IMR-90 (cell line): ENCODE measurements around the gene ABHD2. TPM values are rescaled to one million over a fixed set of nuclear protein-coding genes. Genes with fewer than 3 reads are reported as not detected.
A peak's percentile ranks its signal among the peaks of the same experiment; 100 is the strongest.

Experiments used
- ATAC-seq: fragments of 200-7000 bp; cut with Tn5 transposase; 2 replicates; pipeline ENCODE4 v1.9.1; 2020; ENCODE audit warnings: low read depth, mild to moderate bottlenecking, moderate library complexity
- BruUV-seq: library from RNA; stranded (reverse); fragments of 400-500 nt; replicated peaks from 2 replicates; lab custom pipeline; 2021; lab: Mats Ljungman, UMichigan
- CTCF ChIA-PET: fragments of 300-600 bp; formaldehyde crosslinking; extraction: SDS; loops from one replicate; lab custom pipeline; 2021; ENCODE audit warnings: antibody characterized with exemption; lab: Yijun Ruan, JAX
- POLR2A ChIA-PET: fragments of 300-600 bp; sonication (Branson Sonifier 250); formaldehyde crosslinking; loops from one replicate; lab custom pipeline; 2022; ENCODE audit warnings: antibody characterized with exemption; ENCODE audit not compliant: unreplicated experiment; lab: Charles Lee
- DNase-seq: peaks from one replicate; pipeline ENCODE4 v3.0.0; 2013
- H2AFZ ChIP-seq: replicated peaks from 2 replicates; pipeline ENCODE3; 2013; ENCODE audit warnings: low read length, mild to moderate bottlenecking; ENCODE audit not compliant: poor library complexity
- H2AK5ac ChIP-seq: 2 replicates; pipeline ENCODE4 v1.6.1; 2013; ENCODE audit warnings: low read depth, low read length, inconsistent platforms
- H2AK9ac ChIP-seq: replicated peaks from 2 replicates; pipeline ENCODE3; 2013; ENCODE audit warnings: mild to moderate bottlenecking, low read depth, low read length, moderate library complexity; ENCODE audit not compliant: poor library complexity
- H2BK120ac ChIP-seq: 2 replicates; pipeline ENCODE4 v1.6.1; 2013; ENCODE audit warnings: low read depth, low read length, inconsistent platforms
- H2BK15ac ChIP-seq: 3 replicates; pipeline ENCODE4 v1.6.1; 2013; ENCODE audit warnings: low read depth, low read length, inconsistent platforms
- H2BK20ac ChIP-seq: 2 replicates; pipeline ENCODE4 v1.6.1; 2013; ENCODE audit warnings: low read depth, mild to moderate bottlenecking, inconsistent platforms, low read length, moderate library complexity
- H2BK5ac ChIP-seq: 2 replicates; pipeline ENCODE4 v1.6.1; 2013; ENCODE audit warnings: mild to moderate bottlenecking, low read depth, low read length, inconsistent platforms; ENCODE audit not compliant: poor library complexity, severe bottlenecking
- H3K14ac ChIP-seq: replicated peaks from 2 replicates; pipeline ENCODE4 v1.6.1; 2013; ENCODE audit warnings: low read depth, low read length, inconsistent platforms
- H3K18ac ChIP-seq: 2 replicates; pipeline ENCODE4 v1.6.1; 2013; ENCODE audit warnings: low read depth, low read length, control low read depth
- H3K23ac ChIP-seq: 2 replicates; pipeline ENCODE4 v1.6.1; 2013; ENCODE audit warnings: low read depth, low read length, inconsistent platforms
- H3K27ac ChIP-seq: 2 replicates; pipeline ENCODE4 v1.5.1; 2013; ENCODE audit warnings: mild to moderate bottlenecking, control low read depth, low read length; ENCODE audit not compliant: insufficient read depth
- H3K27me3 ChIP-seq: 2 replicates; pipeline ENCODE4 v1.6.1; 2013; ENCODE audit warnings: low read length; ENCODE audit not compliant: control insufficient read depth, insufficient read depth
- H3K36me3 ChIP-seq: 2 replicates; pipeline ENCODE4 v1.6.1; 2013; ENCODE audit warnings: low read length, mixed read lengths; ENCODE audit not compliant: control insufficient read depth, insufficient read depth
- H3K4ac ChIP-seq: 2 replicates; pipeline ENCODE4 v1.6.1; 2013; ENCODE audit warnings: low read depth, low read length, inconsistent platforms
- H3K4me1 ChIP-seq: 2 replicates; pipeline ENCODE4 v1.6.1; 2013; ENCODE audit warnings: low read length, mixed read lengths; ENCODE audit not compliant: control insufficient read depth, insufficient read depth
- H3K4me2 ChIP-seq: 2 replicates; pipeline ENCODE4 v1.6.1; 2013; ENCODE audit warnings: low read depth, mild to moderate bottlenecking, control low read depth, low read length, moderate library complexity
- H3K4me3 ChIP-seq: 2 replicates; pipeline ENCODE4 v1.5.1; 2013; ENCODE audit warnings: low read depth, mild to moderate bottlenecking, control low read depth, low read length, moderate library complexity; ENCODE audit not compliant: insufficient read depth
- H3K56ac ChIP-seq: 2 replicates; pipeline ENCODE4 v1.6.1; 2013; ENCODE audit warnings: low read length, inconsistent platforms; ENCODE audit not compliant: insufficient read depth; ENCODE audit errors: extremely low read depth
- H3K79me1 ChIP-seq, 2 experiments: 2 replicates each; pipeline ENCODE4 v1.6.1; 2013; ENCODE audit warnings: low read length in 2 of 2, inconsistent platforms in 1 of 2, low read depth in 1 of 2
- H3K9ac ChIP-seq: 2 replicates; pipeline ENCODE4 v1.6.1; 2013; ENCODE audit warnings: low read depth, low read length, control low read depth
- H3K9me1 ChIP-seq: 2 replicates; pipeline ENCODE4 v1.6.1; 2013; ENCODE audit warnings: low read length, inconsistent platforms; ENCODE audit not compliant: insufficient read depth
- H3K9me3 ChIP-seq: 2 replicates; pipeline ENCODE4 v1.6.1; 2013; ENCODE audit warnings: low read length; ENCODE audit not compliant: control insufficient read depth, insufficient read depth
- H4K20me1 ChIP-seq: 2 replicates; pipeline ENCODE4 v1.6.1; 2013; ENCODE audit warnings: low read length, inconsistent platforms; ENCODE audit not compliant: insufficient read depth
- H4K5ac ChIP-seq: 2 replicates; pipeline ENCODE4 v1.6.1; 2013; ENCODE audit warnings: mild to moderate bottlenecking, low read depth, low read length, control low read depth
- H4K8ac ChIP-seq, 2 experiments: 2 replicates each; pipeline ENCODE4 v1.6.1; 2013; ENCODE audit warnings: low read depth in 2 of 2, low read length in 2 of 2, control low read depth in 1 of 2, inconsistent platforms in 1 of 2
- H4K91ac ChIP-seq: 2 replicates; pipeline ENCODE4 v1.6.1; 2013; ENCODE audit warnings: low read depth, low read length, inconsistent platforms; ENCODE audit not compliant: insufficient read depth
- BHLHE40 ChIP-seq: fragments of 150-350 bp; IDR thresholded peaks from 2 replicates; pipeline ENCODE4 v1.6.1; 2016; ENCODE audit warnings: mild to moderate bottlenecking, low read depth, low read length
- CHD1 ChIP-seq: IDR thresholded peaks from 2 replicates; pipeline ENCODE4 v1.6.1; 2012; ENCODE audit warnings: low read depth, low read length, improper control_type of control experiment
- FOS ChIP-seq: fragments of 150-350 bp; IDR thresholded peaks from 2 replicates; pipeline ENCODE4 v1.6.1; 2016; ENCODE audit warnings: low read depth, low read length
- MAFK ChIP-seq: IDR thresholded peaks from 2 replicates; pipeline ENCODE4 v1.6.1; 2012; ENCODE audit warnings: low read depth, low read length, improper control_type of control experiment
- MAZ ChIP-seq: IDR thresholded peaks from 2 replicates; pipeline ENCODE4 v1.6.1; 2012; ENCODE audit warnings: low read depth, mild to moderate bottlenecking, low read length, improper control_type of control experiment, moderate library complexity, borderline replicate concordance
- MXI1 ChIP-seq: IDR thresholded peaks from 2 replicates; pipeline ENCODE4 v1.6.1; 2012; ENCODE audit warnings: low read depth, mild to moderate bottlenecking, low read length, moderate library complexity, borderline replicate concordance
- NFE2L2 ChIP-seq: fragments of 150-350 bp; IDR thresholded peaks from 2 replicates; pipeline ENCODE4 v1.6.1; 2016; ENCODE audit warnings: low read depth, mild to moderate bottlenecking, low read length
- POLR2A ChIP-seq: IDR thresholded peaks from 2 replicates; pipeline ENCODE4 v1.6.1; 2012; ENCODE audit warnings: mild to moderate bottlenecking, low read depth, low read length
- RAD21 ChIP-seq: IDR thresholded peaks from 2 replicates; pipeline ENCODE4 v1.6.1; 2012; ENCODE audit warnings: low read length, improper control_type of control experiment
- RCOR1 ChIP-seq: IDR thresholded peaks from 2 replicates; pipeline ENCODE4 v1.6.1; 2012; ENCODE audit warnings: mild to moderate bottlenecking, low read length, improper control_type of control experiment; ENCODE audit not compliant: insufficient replicate concordance
- WGBS, 2 experiments: methylation state at CpG; one replicate each; pipeline versions ENCODE4 v1.1.5 to v1.1.7; 2013; ENCODE audit warnings: missing lambda C conversion rate in 2 of 2; ENCODE audit not compliant: insufficient read length in 1 of 2; ENCODE audit errors: extremely low coverage in 2 of 2; 5-methylcytosine and 5-hydroxymethylcytosine counted together
- dilution Hi-C: fragments of 300-500 bp; cut with HindIII; formaldehyde crosslinking; loops from one replicate; pipeline ENCODE4 v1.14.3; 2018; ENCODE audit warnings: low sequenced_read_pairs; ENCODE audit not compliant: unreplicated experiment
- in situ Hi-C: fragments of 300-500 bp; cut with MboI; formaldehyde crosslinking; loops from 3 replicates; pipeline ENCODE4 v1.14.3; 2019; ENCODE audit warnings: low sequenced_read_pairs, inconsistent platforms, mixed read lengths
- intact Hi-C: fragments of 100-400 bp; cut with micrococcal nuclease; formaldehyde crosslinking; loops from 2 replicates; pipeline ENCODE4 v1.10.0; 2022
- polyA plus RNA-seq, 3 experiments: library from polyadenylated mRNA; depleted of rRNA; stranded (reverse); fragments of >200 nt; gene quantifications; 2 replicates each; pipeline ENCODE4 v1.2.3, GENCODE V29; 2012; ENCODE audit warnings: low replicate concordance in 1 of 3
- total RNA-seq: library from RNA; depleted of rRNA; stranded (reverse); fragments of >200 nt; gene quantifications from 2 replicates; pipeline ENCODE4 v1.2.3, GENCODE V29; 2012
- TF ChIP-seq, protein P1 (sequence below): conservative IDR thresholded peaks from 2 replicates; pipeline ENCODE4 v1.5.1; 2012; ENCODE audit warnings: mild to moderate bottlenecking, low read depth, low read length, improper control_type of control experiment
- TF ChIP-seq, protein P2 (sequence below): fragments of 150-350 bp; IDR thresholded peaks from 2 replicates; pipeline ENCODE4 v1.6.1; 2016; ENCODE audit warnings: low read depth, mild to moderate bottlenecking, low read length, moderate library complexity, borderline replicate concordance

ABHD2 gene
- total and polyA plus RNA-seq, 2 of the 4 experiments (the other 2 are of a cell fraction): 31.2 to 62.9 TPM

DNA sequence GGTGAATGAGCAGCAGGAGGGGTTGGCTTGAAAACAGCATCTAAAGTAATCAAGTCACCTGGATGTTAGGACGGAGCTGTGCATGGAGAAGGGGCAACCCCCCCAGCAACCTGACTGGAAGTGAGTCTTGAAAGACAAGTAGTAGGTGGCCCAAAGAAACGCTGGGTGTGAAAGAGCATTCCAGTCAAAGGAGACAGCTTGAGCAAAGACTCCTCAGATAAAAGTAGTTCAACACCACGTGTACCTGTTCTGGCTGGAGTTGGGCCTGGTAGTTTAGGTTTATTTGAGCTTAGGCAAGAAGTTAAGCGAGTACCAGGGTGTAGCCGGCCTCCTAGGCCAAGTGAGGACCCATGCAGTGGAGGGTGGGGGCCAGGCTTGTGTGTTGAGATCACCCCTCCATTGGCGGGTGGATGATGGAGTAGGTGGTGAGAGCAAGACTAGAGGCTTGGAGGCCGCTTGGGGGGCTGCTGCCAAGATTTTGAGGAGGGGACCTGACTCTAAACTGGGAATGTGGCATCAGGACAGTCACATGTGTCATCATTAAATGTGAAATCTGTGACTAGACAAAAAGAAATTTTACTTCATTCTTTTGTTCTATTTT, 61.3 kb downstream of the ABHD2 start:
- Histone ChIP-seq H4K91ac (no peak overlapping the region), H3K79me1 (peaks cover 28 to 40% of the 10 kb centered on the region in 2 experiments), H2AK9ac (peak overlapping the region; percentile 57), H3K4me1 (peaks cover 3% of the 10 kb centered on the region; the same call in 1 of the 2 replicates), H3K9me3 (no peaks in the 10 kb centered on the region), H3K4ac (no peak overlapping the region), H3K36me3 (peaks cover 9% of the 10 kb centered on the region), H2AK5ac (peak overlapping the region; percentile 15; the same call in 1 of the 2 replicates), H3K18ac (no peak overlapping the region), H3K56ac (no peak overlapping the region), H3K9me1 (peaks cover 8% of the 10 kb centered on the region; the same call in 1 of the 2 replicates), H2BK120ac (no peak overlapping the region), H3K14ac (no peak overlapping the region), H3K27ac (no peak overlapping the region), H3K4me3 (no peak overlapping the region), H3K4me2 (no peak overlapping the region), H3K23ac (no peak overlapping the region), H2AFZ (no peak overlapping the region), H4K8ac (no peak overlapping the region), H4K20me1 (no peaks in the 10 kb centered on the region; the same call in none of the 2 replicates), H2BK5ac (no peak overlapping the region), H3K9ac (no peak overlapping the region), H3K27me3 (no peaks in the 10 kb centered on the region), H2BK20ac (no peak overlapping the region), H2BK15ac (no peak overlapping the region), H4K5ac (no peak overlapping the region)
- ChIA-PET POLR2A (no interaction called here), CTCF (interaction anchor here (0.6 to 1.1 kb wide), 4 partner anchors 9 to 244 kb away, joined by 3 read pairs; no protein-coding TSS in a partner anchor)
- intact Hi-C loops (no loop called here), dilution Hi-C loops (no loop called here), in situ Hi-C loops (loop anchor here (25.0 kb wide), 1 partner anchor 487 kb away; no protein-coding TSS in a partner anchor)
- TF ChIP-seq, protein P1, sequence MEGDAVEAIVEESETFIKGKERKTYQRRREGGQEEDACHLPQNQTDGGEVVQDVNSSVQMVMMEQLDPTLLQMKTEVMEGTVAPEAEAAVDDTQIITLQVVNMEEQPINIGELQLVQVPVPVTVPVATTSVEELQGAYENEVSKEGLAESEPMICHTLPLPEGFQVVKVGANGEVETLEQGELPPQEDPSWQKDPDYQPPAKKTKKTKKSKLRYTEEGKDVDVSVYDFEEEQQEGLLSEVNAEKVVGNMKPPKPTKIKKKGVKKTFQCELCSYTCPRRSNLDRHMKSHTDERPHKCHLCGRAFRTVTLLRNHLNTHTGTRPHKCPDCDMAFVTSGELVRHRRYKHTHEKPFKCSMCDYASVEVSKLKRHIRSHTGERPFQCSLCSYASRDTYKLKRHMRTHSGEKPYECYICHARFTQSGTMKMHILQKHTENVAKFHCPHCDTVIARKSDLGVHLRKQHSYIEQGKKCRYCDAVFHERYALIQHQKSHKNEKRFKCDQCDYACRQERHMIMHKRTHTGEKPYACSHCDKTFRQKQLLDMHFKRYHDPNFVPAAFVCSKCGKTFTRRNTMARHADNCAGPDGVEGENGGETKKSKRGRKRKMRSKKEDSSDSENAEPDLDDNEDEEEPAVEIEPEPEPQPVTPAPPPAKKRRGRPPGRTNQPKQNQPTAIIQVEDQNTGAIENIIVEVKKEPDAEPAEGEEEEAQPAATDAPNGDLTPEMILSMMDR: no peak
- TF ChIP-seq RAD21 (no peak), POLR2A (no peak), FOS (no peak), MAZ (no peak), BHLHE40 (no peak), MAFK (no peak), NFE2L2 (no peak), CHD1 (no peak), RCOR1 (no peak), MXI1 (no peak)
- TF ChIP-seq, protein P2, sequence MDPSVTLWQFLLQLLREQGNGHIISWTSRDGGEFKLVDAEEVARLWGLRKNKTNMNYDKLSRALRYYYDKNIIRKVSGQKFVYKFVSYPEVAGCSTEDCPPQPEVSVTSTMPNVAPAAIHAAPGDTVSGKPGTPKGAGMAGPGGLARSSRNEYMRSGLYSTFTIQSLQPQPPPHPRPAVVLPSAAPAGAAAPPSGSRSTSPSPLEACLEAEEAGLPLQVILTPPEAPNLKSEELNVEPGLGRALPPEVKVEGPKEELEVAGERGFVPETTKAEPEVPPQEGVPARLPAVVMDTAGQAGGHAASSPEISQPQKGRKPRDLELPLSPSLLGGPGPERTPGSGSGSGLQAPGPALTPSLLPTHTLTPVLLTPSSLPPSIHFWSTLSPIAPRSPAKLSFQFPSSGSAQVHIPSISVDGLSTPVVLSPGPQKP: no peak
- ATAC-seq (no peak), DNase-seq (no peak)
- BruUV-seq: no TSS peak
- 54% methylated on average over 2 of the region's 7 CpGs; no CpG with 5 or more reads in 1 of the 2 experiments for WGBS, 2 experiments
